Osteoblast (primary cell): ENCODE measurements around the gene DPYSL5. TPM values are rescaled to one million over a fixed set of nuclear protein-coding genes. Genes with fewer than 3 reads are reported as not detected.
A peak's percentile ranks its signal among the peaks of the same experiment; 100 is the strongest.
"Not testable (repeated sequence)": the region's sequence is repeated elsewhere in the genome, so short reads cannot be mapped to it uniquely, and the experiment has no call there.

Source experiments
- DNase-seq: peaks from one replicate; pipeline ENCODE4 v3.0.0; 2011; ENCODE audit warnings: low spot score, mixed read lengths; ENCODE audit not compliant: insufficient read length; ENCODE audit errors: missing footprints
- H2AFZ ChIP-seq: 2 replicates; pipeline ENCODE4 v1.6.0; 2011; ENCODE audit warnings: mild to moderate bottlenecking, low read length
- H3K27ac ChIP-seq: 2 replicates; pipeline ENCODE4 v1.5.1; 2011; ENCODE audit warnings: mild to moderate bottlenecking, low read depth, low read length, moderate library complexity
- H3K27me3 ChIP-seq: 2 replicates; pipeline ENCODE4 v1.6.0; 2012; ENCODE audit warnings: mild to moderate bottlenecking, control low read depth, inconsistent platforms, low read length, moderate library complexity; ENCODE audit not compliant: insufficient read depth
- H3K36me3 ChIP-seq: 2 replicates; pipeline ENCODE4 v1.5.1; 2011; ENCODE audit warnings: mild to moderate bottlenecking, low read length, control low read depth, moderate library complexity; ENCODE audit not compliant: insufficient read depth
- H3K4me1 ChIP-seq: 2 replicates; pipeline ENCODE4 v1.5.1; 2011; ENCODE audit warnings: mild to moderate bottlenecking, low read length, control low read depth, moderate library complexity; ENCODE audit not compliant: insufficient read depth
- H3K4me2 ChIP-seq: 2 replicates; pipeline ENCODE4 v1.6.0; 2011; ENCODE audit warnings: mild to moderate bottlenecking, low read length; ENCODE audit not compliant: insufficient read depth
- H3K4me3 ChIP-seq: fragments of 200-600 bp; sonication (generic); 3 replicates; pipeline ENCODE4 v1.5.1; 2012; ENCODE audit warnings: mild to moderate bottlenecking, low read length, inconsistent platforms; ENCODE audit not compliant: insufficient read depth
- H3K79me2 ChIP-seq: 2 replicates; pipeline ENCODE4 v1.6.0; 2012; ENCODE audit warnings: mild to moderate bottlenecking, low read length, control low read depth, inconsistent platforms; ENCODE audit not compliant: insufficient read depth
- H3K9me3 ChIP-seq: 2 replicates; pipeline ENCODE4 v1.5.1; 2011; ENCODE audit warnings: low read depth, low read length, control low read depth
- H4K20me1 ChIP-seq: 2 replicates; pipeline ENCODE4 v1.6.0; 2012; ENCODE audit warnings: mild to moderate bottlenecking, low read length, control low read depth; ENCODE audit not compliant: insufficient read depth
- total RNA-seq: library from RNA; depleted of rRNA; stranded (reverse); fragments of >200 nt; gene quantifications from 2 replicates; pipeline ENCODE4 v1.2.3, GENCODE V29; 2012
- TF ChIP-seq, protein P1 (sequence below): IDR thresholded peaks from 2 replicates; pipeline ENCODE4 v1.5.1; 2011; ENCODE audit warnings: mild to moderate bottlenecking, low read depth, low read length, moderate library complexity; ENCODE audit errors: extremely low read depth

Gene DPYSL5
- total RNA-seq, 1 donor: not detected

DNA sequence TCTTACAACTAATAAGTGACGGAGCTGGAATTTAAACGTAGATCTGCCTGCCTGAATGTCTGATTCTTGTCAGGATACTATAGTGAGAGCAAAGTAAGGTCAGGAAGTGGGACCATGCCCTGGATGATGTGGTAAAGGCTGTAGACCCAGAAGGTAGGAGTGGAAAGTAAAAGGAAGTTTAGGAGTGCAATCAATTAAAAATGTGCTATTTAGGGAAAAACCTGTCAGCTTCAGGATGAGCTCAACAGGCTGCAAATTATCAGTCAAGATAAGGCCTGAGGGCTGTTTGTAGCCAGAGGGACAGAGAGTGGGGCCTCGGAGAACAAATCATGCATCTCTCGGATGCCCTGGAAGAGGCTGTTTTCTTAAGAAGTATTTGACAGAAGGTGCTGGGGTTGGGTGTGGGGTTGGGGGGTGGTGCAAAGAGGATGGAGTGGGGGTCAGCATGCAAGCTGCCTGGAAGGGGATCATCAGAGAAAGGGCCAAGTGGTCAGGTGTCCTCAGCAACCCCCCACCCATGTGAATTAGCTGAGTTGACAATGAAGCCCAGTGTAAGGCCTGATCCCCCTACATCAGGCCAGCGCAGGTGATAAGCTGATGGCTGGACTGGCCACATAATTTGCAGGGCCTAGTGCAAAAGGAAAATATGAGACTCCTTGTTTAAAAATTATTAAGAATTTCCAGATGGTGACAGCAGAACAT lies 69.4 kb downstream of the DPYSL5 start:
- Histone ChIP-seq H3K4me2 (no peak overlapping the region), H3K79me2 (no peaks in the 10 kb centered on the region), H3K4me3 (no peak overlapping the region), H3K9me3 (no peaks in the 10 kb centered on the region), H3K36me3 (no peaks in the 10 kb centered on the region), H2AFZ (no peak overlapping the region), H4K20me1 (peaks cover 2% of the 10 kb centered on the region), H3K27me3 (peaks cover 62% of the 10 kb centered on the region), H3K27ac (no peak overlapping the region), H3K4me1 (no peaks in the 10 kb centered on the region)
- TF ChIP-seq, protein P1, sequence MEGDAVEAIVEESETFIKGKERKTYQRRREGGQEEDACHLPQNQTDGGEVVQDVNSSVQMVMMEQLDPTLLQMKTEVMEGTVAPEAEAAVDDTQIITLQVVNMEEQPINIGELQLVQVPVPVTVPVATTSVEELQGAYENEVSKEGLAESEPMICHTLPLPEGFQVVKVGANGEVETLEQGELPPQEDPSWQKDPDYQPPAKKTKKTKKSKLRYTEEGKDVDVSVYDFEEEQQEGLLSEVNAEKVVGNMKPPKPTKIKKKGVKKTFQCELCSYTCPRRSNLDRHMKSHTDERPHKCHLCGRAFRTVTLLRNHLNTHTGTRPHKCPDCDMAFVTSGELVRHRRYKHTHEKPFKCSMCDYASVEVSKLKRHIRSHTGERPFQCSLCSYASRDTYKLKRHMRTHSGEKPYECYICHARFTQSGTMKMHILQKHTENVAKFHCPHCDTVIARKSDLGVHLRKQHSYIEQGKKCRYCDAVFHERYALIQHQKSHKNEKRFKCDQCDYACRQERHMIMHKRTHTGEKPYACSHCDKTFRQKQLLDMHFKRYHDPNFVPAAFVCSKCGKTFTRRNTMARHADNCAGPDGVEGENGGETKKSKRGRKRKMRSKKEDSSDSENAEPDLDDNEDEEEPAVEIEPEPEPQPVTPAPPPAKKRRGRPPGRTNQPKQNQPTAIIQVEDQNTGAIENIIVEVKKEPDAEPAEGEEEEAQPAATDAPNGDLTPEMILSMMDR: no peak
- DNase-seq: no peak

DNA sequence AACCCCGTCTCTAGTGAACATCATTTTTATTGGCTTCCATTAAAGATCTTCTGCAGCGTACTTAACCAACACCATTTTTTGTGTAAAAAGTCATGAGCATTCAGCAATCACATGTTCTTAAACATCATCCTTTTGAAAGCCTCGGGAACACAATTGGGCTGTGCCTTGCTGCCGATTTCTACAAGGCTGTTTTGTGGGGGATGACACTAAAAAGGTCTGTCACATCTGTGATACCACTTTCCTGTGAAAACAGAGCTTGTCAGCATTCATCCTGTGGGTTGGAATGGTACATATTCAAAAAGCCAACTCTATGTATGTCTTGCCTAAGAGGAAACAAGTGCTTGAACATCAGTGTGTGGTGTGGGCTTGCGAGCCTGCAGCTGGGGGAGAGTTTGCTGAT lies 73.4 kb downstream of the DPYSL5 start:
- TF ChIP-seq, protein P1: no peak
- H4K20me1 ChIP-seq: no peaks in the 10 kb centered on the region
- DNase-seq: no peak
- no peak overlapping the region for H3K4me3 ChIP-seq
- no peaks in the 10 kb centered on the region for H3K79me2 ChIP-seq
- H2AFZ ChIP-seq: no peak overlapping the region
- peaks cover 37% of the 10 kb centered on the region for H3K27me3 ChIP-seq
- H3K36me3 ChIP-seq: no peaks in the 10 kb centered on the region
- no peaks in the 10 kb centered on the region for H3K4me1 ChIP-seq
- no peak overlapping the region for H3K4me2 ChIP-seq
- no peak overlapping the region for H3K27ac ChIP-seq
- no peaks in the 10 kb centered on the region for H3K9me3 ChIP-seq

DNA sequence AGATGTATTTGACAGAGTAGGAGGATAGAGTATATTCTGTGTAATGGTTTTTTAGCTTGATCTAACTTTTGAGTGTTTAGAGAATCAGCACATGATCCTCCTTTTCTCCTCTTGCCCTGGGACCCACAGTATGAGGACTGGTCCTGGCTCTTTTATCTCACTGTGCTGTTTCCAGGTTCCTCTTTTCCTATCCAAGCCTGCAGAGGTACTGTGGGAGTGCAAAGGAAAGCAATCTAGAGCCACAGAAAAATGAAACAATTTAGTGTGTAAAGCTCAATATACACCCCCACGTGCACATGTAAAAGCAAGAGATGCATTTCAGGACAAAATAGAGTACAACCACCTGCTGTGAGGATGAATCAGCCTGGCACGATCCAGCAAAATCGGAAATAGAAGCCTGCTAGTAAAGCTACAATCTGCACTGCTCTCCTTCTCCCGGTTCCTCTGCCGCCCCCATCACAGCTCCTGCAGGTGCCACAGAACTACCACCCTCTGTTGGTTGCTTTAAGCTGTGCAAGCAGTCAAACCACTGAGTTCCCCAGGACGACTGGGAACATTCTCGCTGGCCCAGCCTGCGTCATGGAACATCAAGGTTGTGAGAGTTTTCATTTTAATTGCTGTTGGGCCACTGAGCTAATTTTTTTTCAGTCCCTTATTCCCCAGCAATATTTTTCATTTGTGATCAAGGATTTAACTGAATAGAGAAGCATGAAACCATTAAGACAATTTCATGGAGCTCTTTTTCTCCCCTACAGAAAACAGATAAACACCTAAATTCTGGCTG lies 74.7 kb downstream of the DPYSL5 start:
- H3K36me3 ChIP-seq: no peaks in the 10 kb centered on the region
- peak; percentile 88 for DNase-seq
- H3K4me1 ChIP-seq: no peaks in the 10 kb centered on the region
- peaks cover 31% of the 10 kb centered on the region for H3K27me3 ChIP-seq
- H2AFZ ChIP-seq: no peak overlapping the region
- no peaks in the 10 kb centered on the region for H3K9me3 ChIP-seq
- no peak overlapping the region for H3K27ac ChIP-seq
- no peaks in the 10 kb centered on the region for H3K79me2 ChIP-seq
- H4K20me1 ChIP-seq: no peaks in the 10 kb centered on the region
- TF ChIP-seq, protein P1: peak; percentile 52
- H3K4me3 ChIP-seq: no peak overlapping the region
- H3K4me2 ChIP-seq: no peak overlapping the region

DNA sequence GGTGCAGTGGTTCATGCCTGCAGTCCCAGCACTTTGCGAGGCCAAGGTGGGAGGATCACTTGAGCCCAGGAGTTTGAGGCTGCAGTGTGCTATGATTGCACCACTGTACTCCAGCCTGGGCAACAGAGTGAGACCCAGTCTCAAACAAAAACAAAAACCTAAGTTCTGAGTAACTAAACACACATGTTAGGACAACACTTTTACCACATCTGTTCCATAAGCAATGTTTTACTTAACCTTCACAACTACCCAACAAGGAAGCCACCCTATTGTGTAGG lies 75.2 kb downstream of the DPYSL5 start:
- H3K36me3 ChIP-seq, H3K27ac ChIP-seq: not testable (repeated sequence)

More for the DNA sequence above, 75.2 kb downstream of the DPYSL5 start:
- H3K4me2 ChIP-seq, H4K20me1 ChIP-seq, H3K79me2 ChIP-seq, H3K9me3 ChIP-seq, DNase-seq, H3K4me1 ChIP-seq, H2AFZ ChIP-seq, H3K4me3 ChIP-seq: not testable (repeated sequence)
- H3K27me3 ChIP-seq: peaks cover 31% of the 10 kb centered on the region
